SK-N-DZ (cell line): ENCODE data around the gene ATP2B3. TPM values are rescaled to one million over a fixed set of nuclear protein-coding genes. Genes with fewer than 3 reads are reported as not detected.

Experiments used
- DNase-seq: peaks from one replicate; pipeline ENCODE4 v3.0.0-alpha.2; 2015; ENCODE audit warnings: low spot score
- polyA plus RNA-seq, 2 experiments: library from polyadenylated mRNA; depleted of rRNA; stranded (reverse); fragments of >200 nt; gene quantifications; 2 replicates each; pipeline ENCODE4 v1.2.3, GENCODE V29; 2014

ATP2B3 gene
- 0.95 and 1.1 TPM in 2 replicates for polyA plus RNA-seq (2014; cell fraction: cytosol; rRNA removed)
- 1.5 and 6.9 TPM in 2 replicates for polyA plus RNA-seq (2014; cell fraction: nucleus; rRNA removed)

DNA sequence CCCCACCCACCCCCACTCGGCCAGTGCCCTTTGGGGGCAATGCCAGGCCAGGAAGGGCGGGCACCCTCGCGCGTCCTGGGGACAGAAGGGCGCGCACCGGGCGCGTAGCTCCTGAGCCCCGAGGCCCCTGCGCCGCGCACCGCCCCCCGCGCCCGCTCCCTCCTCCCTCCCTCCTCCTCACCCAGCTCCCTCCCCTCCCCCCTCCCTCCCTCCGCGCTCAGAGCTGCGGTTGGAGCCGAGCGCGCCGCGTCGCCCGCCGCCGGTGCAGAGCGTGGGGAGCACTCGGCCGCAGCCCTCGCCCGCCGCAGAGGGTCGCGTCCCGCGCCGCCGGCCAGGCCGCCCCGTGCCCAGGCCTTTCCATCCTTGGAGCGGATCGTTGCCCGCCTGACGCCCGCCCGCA lies at the start of gene ATP2B3:
Gene ATP2B3, plus strand, starts transcription at position 220 of the 400 bp plus-strand sequence. CDS start 18,606 bp downstream, outside the sequence.
- no peak for DNase-seq

DNA sequence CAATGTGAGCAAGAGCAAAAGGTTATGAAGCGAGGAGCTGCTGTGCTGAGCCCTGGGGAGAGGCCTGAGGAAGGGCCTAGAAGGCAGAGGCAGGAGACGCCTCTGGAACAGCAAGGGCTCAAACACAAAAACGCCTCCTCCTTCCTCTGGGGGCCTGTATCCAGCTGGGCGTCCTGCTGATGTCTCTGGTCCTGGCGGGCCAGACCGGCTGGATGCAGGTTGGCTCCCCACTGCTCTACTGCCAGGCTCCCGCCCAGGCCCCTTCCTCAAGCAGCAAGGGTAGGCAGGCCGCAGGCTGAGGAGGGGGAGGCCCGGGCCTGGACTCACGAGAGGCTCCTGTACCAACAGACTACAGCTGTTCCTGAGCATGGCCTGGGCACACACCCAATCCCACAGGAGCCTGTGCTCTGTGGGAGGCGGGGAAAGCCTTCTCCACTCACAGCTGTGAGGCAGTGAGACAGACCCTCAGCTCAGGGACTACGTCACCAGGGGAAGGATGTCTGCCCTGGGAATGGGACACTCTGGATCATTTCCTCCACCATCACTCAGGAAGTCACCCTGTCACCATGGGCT lies 49.3 kb upstream of the ATP2B3 start:
- DNase-seq, result no peak

DNA sequence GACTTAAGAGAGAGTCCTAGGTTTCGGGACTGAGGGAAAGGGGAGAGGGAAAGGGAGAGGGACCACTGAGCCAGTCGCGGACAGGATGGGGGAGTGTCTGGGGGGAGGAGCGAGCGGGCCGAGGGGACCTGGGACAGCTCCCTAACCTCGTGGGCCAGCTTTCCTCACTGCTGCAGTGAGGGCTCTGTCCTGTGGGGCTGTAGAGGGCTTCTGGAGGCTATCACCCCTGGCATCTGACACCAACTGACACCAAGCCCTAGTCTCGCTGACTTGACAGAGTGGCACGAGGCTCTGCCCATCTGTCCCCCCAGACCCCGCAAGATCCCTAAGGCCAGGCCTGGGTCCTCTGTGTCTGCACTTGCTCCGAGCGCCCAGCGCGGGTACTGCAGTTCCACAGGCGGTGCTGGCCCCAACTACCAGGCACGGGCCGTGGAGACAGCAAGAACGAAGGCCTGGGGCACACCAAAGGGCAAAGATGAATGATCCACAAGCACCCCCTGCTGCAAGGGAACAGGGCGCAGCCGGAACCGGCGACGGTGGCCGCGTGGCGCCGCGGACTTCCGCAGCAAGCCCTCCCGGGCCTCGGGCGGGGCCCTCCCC lies 47.5 kb upstream of the ATP2B3 start:
- peak; percentile 34 for DNase-seq

DNA sequence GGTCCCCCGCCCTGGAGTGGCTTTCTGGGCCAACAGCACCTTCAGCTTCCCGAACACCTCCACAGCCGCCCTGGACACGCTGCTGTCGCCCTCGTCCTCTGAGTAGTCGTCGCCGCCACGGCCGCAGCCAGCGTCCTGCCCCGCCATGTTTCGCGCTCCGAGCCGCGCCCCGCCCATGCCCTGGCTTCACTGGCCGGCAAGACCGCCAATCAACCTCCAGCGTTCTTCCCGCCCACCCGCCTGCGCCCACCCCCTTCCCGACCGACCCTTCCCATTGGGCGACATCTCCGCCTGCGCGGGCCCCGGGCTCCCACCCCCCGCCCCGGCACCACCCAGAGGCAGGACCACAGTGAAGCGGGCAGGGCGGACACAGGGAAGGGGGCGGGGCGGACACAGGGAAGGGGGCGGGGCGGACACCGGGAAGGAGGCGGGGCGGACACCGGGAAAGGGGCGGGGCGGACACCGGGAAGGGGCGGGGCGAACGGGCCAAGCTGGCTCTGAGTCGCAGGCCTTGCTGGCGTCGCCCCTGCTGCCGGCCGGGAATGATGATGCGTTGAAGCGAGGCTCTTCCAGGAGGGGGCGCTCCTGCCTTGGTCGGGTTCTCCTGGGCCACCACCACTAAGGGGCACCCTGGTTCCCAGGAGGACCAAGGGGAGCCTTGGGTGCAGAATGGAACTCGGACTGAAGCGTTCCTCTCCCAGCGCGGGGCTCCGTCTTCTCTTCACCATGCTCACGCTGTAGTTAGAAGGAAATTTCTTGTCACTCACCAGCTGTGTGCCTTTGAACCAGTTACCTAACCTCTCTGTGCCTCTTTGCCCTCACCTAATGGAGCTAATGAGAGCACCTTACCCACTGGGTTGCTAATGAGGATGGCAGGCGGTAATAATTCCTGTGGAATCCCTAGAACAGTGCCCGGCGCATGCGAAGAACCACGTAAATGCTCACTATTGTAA lies 46.8 kb upstream of the ATP2B3 start, which contains the start of gene HAUS7:
Gene HAUS7, minus strand, starts transcription at position 166 of the 953 bp plus-strand sequence. Its CDS starts 19 bp downstream, at position 147.
- peak; percentile 81 for DNase-seq

DNA sequence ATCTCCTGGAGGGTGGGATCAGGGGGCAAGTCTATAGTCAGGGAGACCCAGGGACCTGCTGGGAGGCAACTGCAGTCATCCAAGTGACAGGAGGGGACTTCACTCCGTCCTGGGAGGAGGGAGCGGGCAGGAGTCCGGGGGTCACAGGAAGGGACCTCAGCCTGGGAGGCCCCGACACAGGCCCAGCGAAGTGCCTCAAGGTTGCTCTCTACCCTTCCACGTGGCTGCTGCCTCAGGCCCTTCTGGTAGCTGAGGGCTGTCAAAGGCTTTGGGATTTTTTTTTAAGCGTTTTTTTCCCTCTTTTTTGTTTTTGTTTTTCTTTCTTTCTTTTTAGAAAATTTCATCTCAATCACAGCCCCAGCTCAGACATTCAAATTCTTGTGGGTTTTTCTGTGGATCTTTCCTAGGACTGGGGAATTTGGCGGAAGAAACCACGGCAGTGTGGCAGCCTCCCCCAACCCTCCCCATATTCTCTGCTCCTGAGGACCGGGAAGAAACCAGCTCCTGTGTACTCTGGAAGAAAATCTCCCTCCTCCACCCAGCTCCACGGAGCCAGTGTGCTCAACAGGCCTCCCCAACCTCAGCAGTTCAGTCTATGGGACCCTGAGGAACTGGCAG lies 45.7 kb upstream of the ATP2B3 start:
- no peak for DNase-seq

DNA sequence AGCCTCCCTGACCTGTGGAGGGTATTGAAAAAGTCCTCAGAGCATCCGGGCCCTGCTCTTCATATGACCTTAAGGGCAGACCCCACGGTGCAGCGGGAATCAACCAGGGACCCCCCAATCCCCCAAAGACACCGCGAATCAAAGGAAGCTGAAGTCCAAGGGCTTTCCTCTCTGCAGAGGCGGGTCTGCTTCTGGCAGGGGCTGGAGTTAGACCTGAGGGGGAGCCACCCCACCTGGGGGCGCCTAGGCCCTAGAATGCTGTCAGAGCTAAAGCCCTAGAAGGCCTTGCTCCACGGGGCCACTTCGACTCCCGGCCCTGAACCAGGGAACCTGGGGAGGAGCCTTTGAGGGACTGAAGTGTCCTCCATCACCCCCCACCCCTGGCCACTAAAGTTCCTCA lies 44.3 kb upstream of the ATP2B3 start:
- no peak for DNase-seq

DNA sequence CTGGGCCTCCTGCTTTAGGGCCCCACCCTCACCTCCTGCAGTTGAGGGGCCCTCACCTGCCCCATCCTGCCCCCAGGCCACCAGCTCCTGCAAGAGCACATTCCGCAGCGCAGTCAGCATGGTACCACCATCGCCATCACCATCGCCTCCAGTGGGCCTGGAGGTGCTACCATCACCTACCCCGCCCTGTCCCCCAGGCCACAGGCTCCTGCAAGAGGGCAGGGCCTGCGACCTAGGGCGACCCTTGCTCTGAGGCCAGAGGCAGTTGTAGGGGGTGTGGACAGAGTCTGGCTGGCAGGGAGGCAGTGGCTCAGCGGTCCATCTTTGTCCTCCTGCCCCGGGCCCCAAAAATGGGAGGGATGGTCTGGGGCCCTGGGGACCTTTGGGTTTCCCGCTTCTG lies 43.2 kb upstream of the ATP2B3 start:
- DNase-seq, result no peak

DNA sequence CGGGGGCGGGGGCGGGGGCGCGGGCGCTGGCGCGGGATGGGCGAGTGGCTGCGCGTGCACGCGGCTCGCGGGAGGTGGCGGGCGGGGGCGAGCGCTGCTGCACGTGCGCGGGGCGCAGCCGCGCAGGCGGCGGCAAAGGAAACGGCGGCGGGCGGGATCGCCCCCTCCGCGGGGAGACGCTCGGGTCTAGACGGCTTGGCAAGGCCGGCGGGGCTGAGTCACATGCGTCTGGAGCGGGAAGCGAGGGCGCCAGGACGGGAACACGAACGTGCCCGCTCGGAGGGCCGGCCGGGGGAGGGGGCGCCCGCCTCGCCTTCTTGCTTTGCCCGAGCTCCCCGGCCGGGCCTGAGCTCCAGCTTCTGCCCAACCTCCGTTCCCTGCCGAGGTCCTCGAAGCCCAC lies 42.7 kb upstream of the ATP2B3 start:
- no peak for DNase-seq

DNA sequence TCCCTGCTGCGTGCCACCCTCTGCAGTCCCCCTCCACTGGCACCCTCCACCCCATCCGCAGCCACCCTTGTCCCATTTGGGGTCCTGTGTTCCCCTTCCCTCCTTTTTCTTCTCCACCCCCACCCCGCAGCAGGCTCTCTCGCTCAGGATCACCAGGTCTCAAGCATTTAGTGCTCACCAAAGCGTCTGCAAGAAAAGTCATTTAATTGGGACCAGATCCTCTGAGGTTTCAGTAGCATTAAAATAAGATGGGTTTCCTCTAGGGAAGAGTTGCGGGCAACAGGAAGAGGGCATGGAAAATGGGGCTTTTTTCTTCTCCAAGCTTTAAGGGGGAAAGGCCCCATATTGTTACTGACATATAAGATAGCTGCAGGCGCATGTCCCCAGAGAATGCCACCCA lies 42.2 kb upstream of the ATP2B3 start:
- no peak for DNase-seq

DNA sequence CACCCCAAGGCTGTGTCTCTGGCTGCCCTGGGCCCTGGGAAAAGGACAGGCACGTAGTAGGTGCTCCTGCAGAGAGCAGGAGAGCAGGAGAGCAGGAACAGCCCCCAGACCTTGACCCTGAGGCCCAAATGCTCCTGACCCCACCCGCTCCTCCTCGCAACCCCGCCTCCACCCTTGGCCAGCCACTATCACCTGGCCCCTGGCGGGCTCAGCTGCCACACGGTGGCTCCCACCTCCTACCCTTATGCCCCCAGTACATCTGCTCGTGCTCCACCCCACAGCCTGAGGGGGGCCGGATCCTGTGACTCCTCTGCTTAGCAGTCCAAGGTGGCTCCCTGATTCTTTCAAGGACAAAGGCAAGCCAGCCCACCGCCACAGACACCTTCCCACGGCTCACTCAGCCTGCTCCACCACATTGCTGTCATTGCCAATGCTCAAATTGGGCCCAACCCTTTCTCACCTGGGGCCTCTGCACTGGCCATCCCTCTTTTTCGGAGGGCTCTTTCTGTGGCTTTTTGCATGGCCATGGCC lies 41.6 kb upstream of the ATP2B3 start:
- no peak for DNase-seq

DNA sequence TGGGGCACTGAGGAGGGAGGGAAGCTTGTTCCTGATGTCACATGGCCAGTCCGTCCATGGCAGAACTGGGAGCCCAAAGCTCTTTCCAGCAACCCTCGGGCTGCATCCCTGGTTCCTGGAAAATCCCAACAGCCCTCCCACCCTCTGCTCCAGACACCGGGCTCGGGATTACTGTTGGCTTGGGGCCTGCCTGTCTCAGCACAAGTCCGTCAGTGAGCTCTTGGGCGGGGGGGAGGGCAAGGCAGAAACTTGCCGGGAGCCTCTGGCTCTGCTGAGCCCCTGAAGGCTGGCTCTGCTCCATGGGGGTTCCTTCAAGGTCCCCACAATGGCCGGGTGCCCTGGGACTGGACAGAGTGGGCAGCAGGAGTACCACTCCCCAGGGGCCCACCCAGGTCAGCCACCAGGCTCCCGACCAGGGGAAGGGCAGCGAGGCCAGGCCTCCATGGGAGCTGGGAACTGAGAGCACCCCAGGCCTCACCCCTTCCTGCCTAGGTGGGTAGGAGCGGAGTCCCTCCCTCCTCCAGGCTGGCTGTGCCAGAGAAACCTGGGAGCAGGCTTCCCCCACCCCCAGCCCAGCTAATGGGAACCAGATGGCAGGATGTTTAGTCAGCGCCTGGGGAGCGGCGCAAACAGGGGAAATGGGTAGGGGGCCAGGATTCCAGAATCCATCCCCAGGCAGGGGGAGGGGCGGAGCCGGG lies 40.6 kb upstream of the ATP2B3 start:
- peak; percentile 60 for DNase-seq

DNA sequence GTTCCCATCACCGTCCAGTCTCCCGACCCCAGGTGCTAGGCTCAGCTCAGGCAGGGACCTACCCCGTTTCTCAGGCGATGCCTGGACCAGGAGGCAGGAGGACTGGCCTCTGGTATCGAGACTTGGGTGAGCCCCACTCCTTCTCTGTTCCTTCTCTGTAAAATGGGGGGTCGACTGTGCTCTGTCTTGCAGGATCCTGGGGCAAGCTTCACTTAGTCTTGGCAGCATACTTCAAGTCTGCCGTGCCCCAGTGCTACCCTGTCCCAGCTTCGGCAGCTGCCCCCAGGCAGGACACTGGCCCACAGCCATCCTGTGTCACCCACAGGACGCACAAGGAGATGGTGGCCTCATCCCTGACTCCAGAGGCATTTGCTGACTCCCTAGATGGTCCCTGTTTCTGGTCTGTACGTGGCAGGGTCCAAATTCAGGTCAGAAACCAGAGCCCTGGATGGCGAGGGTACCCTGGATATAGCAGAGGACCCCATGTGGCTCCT lies 40.0 kb upstream of the ATP2B3 start:
- no peak for DNase-seq

DNA sequence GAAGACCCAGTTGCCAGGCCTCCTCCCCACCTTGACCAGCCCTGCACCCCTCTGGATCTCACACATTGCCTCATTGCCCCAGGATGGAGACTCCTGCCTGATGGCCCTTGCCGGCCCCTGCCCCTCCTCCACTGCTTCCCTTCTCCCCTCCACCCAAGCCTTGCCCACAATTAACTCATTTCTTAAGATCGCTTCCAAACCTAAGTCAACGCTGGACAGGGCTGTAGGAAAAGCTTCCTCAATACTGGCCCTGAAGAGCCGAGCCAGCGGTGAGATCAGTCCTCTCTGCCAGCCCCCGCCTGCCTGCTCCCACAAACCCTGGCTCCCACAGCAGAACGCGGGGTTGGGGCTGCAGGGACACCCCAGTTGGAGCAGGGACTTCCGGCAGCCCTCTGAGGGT lies 39.5 kb upstream of the ATP2B3 start:
- no peak for DNase-seq

DNA sequence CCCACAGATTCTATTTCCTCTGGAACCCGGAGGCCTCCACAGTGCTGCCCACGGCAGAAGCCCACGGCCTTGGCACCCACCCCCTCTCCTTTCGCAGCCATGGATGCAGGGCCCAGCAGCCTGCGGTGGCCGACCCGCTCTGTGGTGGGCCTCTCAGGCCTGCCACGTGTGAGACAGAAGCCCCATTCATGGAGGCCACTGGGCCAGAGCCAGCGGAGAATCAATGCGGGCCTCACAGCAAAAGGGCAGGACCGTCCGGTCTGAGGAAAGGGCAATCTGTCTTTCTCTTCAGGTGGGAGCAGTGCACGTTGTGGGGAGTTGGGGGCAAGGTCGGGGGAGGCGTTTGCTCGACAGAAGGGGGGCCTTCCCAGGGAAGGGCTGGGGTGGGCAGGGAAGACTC lies 38.7 kb upstream of the ATP2B3 start:
- no peak for DNase-seq

DNA sequence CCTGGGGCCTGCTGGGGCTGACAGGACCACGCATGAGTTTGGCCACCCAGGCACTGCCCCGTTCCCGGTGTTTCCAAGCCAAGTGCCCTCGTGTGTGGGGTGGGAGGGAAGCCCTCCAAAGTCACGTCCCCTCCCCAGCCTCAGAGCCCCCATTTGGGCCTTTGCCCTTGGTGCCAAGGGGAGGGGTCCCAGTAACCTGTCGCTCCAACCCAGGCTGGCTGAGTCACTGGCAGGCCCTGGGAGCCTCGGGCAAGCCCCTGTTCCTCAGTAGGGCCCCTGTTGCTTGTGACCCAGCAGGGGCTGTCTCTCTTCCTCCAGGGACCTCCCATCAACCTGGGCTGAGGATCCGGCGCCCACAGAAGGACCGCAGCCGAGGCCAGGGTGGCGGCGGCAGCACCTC lies 36.4 kb upstream of the ATP2B3 start:
- no peak for DNase-seq

DNA sequence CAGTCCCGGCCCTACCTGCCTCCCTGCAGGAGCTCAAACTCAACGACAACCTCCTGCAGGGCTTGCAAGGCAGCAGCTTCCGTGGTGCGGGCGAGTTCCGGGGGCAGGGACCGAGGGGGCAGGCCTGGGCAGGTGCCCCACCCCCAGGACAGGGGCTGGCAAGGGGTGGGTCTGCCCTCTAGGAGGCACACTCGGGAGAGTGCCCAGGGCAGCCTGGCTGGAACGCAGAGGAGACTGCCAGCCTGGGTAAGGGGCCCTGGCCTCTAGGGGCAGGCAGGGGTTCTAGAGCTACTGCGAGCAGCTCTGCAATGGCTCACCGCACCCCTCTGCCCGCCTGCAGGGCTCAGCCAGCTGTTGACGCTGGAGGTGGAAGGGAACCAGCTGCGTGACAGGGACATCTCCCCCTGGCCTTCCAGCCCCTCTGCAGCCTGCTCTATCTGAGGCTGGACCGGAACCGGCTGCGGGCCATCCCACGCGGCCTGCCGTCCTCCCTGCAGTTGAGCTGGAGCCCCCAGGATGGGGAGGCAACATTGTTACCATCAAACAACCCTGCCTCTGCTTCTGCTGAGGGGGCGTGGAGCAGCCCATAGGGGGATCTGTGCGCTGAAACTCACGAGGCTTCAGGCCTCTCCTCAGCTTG lies 34.9 kb upstream of the ATP2B3 start:
- no peak for DNase-seq

DNA sequence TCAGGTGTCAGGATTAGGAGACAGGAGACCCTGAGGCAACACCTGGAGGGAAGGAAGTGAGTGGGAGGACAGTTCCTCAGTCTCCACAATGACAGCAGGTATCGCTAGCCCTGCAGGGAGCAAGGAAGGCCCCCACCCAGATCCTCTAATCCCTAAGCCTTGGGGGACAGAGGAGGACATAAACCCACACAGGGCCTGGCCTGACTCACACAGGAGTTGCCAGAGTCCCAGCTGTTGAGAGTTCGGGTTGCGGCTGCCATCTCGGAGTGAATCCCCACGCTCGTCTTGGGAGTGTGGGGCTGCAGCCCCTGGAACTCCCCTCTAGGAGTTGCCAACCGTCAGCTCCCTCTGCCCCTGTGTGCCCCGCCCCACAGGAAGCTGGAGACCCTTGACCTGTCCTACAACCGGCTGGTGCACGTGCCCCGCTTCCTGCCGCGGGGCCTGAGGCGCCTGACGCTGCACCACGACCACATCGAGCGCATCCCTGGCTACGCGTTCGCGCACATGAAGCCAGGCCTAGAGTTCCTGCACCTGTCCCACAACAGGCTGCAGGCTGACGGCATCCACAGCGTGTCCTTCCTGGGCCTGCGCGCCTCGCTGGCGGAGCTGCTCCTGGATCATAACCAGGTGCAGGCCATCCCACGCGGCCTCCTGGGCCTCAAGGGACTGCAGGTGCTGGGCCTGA lies 31.9 kb upstream of the ATP2B3 start:
- DNase-seq, result no peak

DNA sequence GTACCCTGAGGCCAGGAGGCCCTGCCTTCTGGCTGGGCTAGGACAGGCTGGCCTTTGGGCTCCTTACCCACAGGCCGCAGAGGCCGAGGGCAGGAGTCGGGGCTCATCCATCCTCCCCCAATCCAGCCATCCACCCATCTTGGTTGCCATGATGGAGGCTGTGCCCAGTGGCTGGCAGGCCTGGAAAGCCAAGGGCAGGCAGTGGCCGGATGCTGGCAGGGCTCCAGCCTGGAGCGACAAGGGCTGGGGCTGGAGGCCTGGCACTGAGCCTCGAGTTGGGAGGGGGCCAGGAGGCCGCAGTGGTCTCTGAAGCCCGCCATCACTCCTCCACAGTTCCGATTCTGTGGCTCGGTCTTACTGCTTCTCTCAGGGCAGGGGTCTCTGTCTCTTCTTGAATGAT lies 31.3 kb upstream of the ATP2B3 start:
- no peak for DNase-seq

DNA sequence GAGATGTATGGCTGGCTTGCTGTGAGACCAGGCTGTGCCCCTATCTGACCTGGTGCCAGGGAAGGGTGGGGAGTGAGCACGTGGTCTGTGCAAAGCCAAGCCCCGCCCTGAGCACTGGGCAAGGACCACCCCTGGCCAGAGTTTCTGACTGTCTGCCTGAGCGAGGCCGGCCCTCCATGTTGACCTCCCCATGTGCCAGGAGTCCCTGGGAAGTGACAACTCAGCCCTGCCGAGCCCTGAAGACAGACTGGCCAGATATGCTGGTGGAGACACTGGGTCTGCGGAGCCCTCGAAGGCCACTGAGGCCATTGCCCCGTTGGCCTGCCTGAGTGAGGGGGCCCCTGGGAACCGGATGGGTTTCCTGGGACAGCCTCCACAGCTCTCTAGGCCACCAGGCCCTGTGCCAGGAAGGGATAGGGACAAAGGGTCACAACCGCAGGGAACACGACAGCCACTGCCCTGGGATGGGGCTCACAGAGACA lies 29.8 kb upstream of the ATP2B3 start:
- DNase-seq, result no peak
